Liver (tissue), 9 donors: ENCODE results near the gene OSER1. TPM values are rescaled to one million over a fixed set of nuclear protein-coding genes. Genes with fewer than 3 reads are reported as not detected.

ENCODE experiments used
- DNase-seq: peaks from one replicate; pipeline ENCODE4 v3.0.0-alpha.2; 2017; ENCODE audit warnings: low spot score
- H3K27ac ChIP-seq, 2 donors: one replicate each; pipeline ENCODE4 v1.7.0; 2013; ENCODE audit warnings: inconsistent platforms in 2 of 2, low read length in 2 of 2, control low read depth in 1 of 2, low read depth in 1 of 2, mild to moderate bottlenecking in 1 of 2
- H3K27me3 ChIP-seq, 4 donors: one replicate each; pipeline versions ENCODE4 v1.6.1 to v1.7.0; 2013; ENCODE audit warnings: low read length in 3 of 4, inconsistent platforms in 1 of 4, mild to moderate bottlenecking in 1 of 4, moderate library complexity in 1 of 4; ENCODE audit not compliant: control insufficient read depth in 4 of 4, insufficient read depth in 4 of 4
- H3K36me3 ChIP-seq, 4 donors: one replicate each; pipeline versions ENCODE4 v1.6.1 to v1.7.0; 2013; ENCODE audit warnings: low read length in 3 of 4, mild to moderate bottlenecking in 3 of 4, low read depth in 1 of 4, moderate library complexity in 1 of 4; ENCODE audit not compliant: control insufficient read depth in 4 of 4, insufficient read depth in 3 of 4
- H3K4me1 ChIP-seq, 4 donors: one replicate each; pipeline versions ENCODE4 v1.6.1 to v1.7.0; 2013; ENCODE audit warnings: low read length in 3 of 4, mild to moderate bottlenecking in 3 of 4, moderate library complexity in 1 of 4; ENCODE audit not compliant: control insufficient read depth in 4 of 4, insufficient read depth in 4 of 4
- H3K4me3 ChIP-seq, 3 donors: one replicate each; pipeline versions ENCODE4 v1.6.1 to v1.7.0; 2013; ENCODE audit warnings: low read length in 3 of 3, control low read depth in 1 of 3, low read depth in 1 of 3, mild to moderate bottlenecking in 1 of 3
- H3K9ac ChIP-seq, 2 donors: one replicate each; pipeline ENCODE4 v1.7.0; 2013; ENCODE audit warnings: low read length in 2 of 2, mild to moderate bottlenecking in 2 of 2, moderate library complexity in 2 of 2, control low read depth in 1 of 2, low read depth in 1 of 2
- H3K9me3 ChIP-seq, 4 donors: one replicate each; pipeline versions ENCODE4 v1.6.1 to v1.7.0; 2013; ENCODE audit warnings: low read length in 3 of 4; ENCODE audit not compliant: control insufficient read depth in 4 of 4
- EGR1 ChIP-seq, 2 donors: IDR thresholded peaks; 2 replicates each; pipeline ENCODE4 v1.6.1; 2016 to 2018; ENCODE audit warnings: antibody characterized with exemption in 2 of 2, low read depth in 2 of 2
- FOXA1 ChIP-seq: IDR thresholded peaks from 2 replicates; pipeline ENCODE4 v1.6.1; 2016; ENCODE audit warnings: antibody characterized with exemption
- FOXA2 ChIP-seq: IDR thresholded peaks from 2 replicates; pipeline ENCODE4 v1.6.1; 2016; ENCODE audit warnings: antibody characterized with exemption
- GABPA ChIP-seq, 2 donors: IDR thresholded peaks in 1 of 2; conservative IDR thresholded peaks in 1 of 2; 2 replicates each; pipeline ENCODE4 v1.6.1; 2016; ENCODE audit warnings: antibody characterized with exemption in 2 of 2, mild to moderate bottlenecking in 1 of 2, moderate library complexity in 1 of 2
- HNF4A ChIP-seq, 2 donors: conservative IDR thresholded peaks; 2 replicates each; pipeline ENCODE4 v1.6.1; 2016; ENCODE audit warnings: antibody characterized with exemption in 2 of 2, mild to moderate bottlenecking in 2 of 2
- NR2F2 ChIP-seq: IDR thresholded peaks from 2 replicates; pipeline ENCODE4 v1.6.1; 2016; ENCODE audit warnings: antibody characterized with exemption
- RAD21 ChIP-seq, 2 donors: IDR thresholded peaks; 2 replicates each; pipeline ENCODE4 v1.6.1; 2016; ENCODE audit warnings: antibody characterized with exemption in 2 of 2, mild to moderate bottlenecking in 2 of 2
- RXRA ChIP-seq, 2 donors: IDR thresholded peaks; 2 replicates each; pipeline ENCODE4 v1.6.1; 2017 to 2018; ENCODE audit warnings: antibody characterized with exemption in 2 of 2, mild to moderate bottlenecking in 1 of 2
- SP1 ChIP-seq: IDR thresholded peaks from 2 replicates; pipeline ENCODE4 v1.6.1; 2018; ENCODE audit warnings: antibody characterized with exemption, mild to moderate bottlenecking
- TAF1 ChIP-seq: conservative IDR thresholded peaks from 2 replicates; pipeline ENCODE4 v1.6.1; 2016; ENCODE audit warnings: antibody characterized with exemption, mild to moderate bottlenecking
- YY1 ChIP-seq: IDR thresholded peaks from 2 replicates; pipeline ENCODE4 v1.6.1; 2016; ENCODE audit warnings: antibody characterized with exemption, mild to moderate bottlenecking
- WGBS: extraction: QIAGEN DNeasy Blood & Tissue Kit; methylation state at CpG from one replicate; pipeline ENCODE4 v1.1.7; 2013; 5-methylcytosine and 5-hydroxymethylcytosine counted together
- polyA plus RNA-seq, 2 donors: library from polyadenylated mRNA; stranded (reverse) in 1 of 2; unstranded in 1 of 2; fragments of 200-250 nt in 1 of 2; fragments of >200 nt in 1 of 2; fragmentation: Nextera tagmentation in 1 of 2; extraction: Ambion mirVana in 1 of 2; gene quantifications; one replicate each; pipeline versions ENCODE4 v1.2.1 to v1.2.3, GENCODE V29; 2013 to 2015
- total RNA-seq, 2 donors: library from RNA; depleted of rRNA; stranded (reverse); fragments of >200 nt; gene quantifications; one replicate each; pipeline ENCODE4 v1.2.3, GENCODE V29; 2014
- TF ChIP-seq, protein P1 (sequence below): IDR thresholded peaks from 2 replicates; pipeline ENCODE4 v1.6.1; 2016; ENCODE audit warnings: antibody characterized with exemption
- TF ChIP-seq, protein P2 (sequence below): IDR thresholded peaks from 2 replicates; pipeline ENCODE4 v1.6.1; 2016; ENCODE audit warnings: antibody characterized with exemption, mild to moderate bottlenecking
- TF ChIP-seq, protein P3 (sequence below): fragments of 150-350 bp; IDR thresholded peaks from 2 replicates; pipeline ENCODE4 v1.5.1; 2017; ENCODE audit warnings: improper control_type of control experiment, low read depth, low read length; ENCODE audit not compliant: missing input control
- TF ChIP-seq, protein P4 (sequence below): IDR thresholded peaks from 2 replicates; pipeline ENCODE4 v1.6.1; 2016; ENCODE audit warnings: antibody characterized with exemption
- donor health status: healthy.
- donor health status: healthy.
- donor health status: healthy.
- donor health status: healthy.
- donor health status: healthy.

OSER1 gene
- total and polyA plus RNA-seq, 4 donors = 12.6 to 20.2 (median 14.6) TPM

DNA sequence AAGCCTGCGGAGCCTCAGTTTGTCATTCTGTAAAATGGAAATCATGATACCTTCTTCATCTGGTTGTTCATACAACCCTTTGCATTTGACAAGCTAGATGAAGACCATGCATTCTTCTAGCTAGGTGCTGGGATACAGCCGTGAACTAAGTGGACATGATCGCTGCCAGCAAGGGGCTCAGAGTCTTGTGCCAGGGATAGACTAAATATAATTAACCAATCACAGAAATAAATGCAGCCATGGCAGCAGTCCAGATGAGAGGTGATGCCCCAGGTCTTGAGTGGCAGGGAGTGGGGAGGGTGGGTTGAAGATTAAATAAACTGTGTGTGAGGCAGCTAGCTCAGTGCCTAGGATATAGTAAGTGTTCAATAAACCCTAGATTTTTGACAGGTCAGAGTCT, 42.8 kb downstream of the OSER1 start:
- no peak overlapping the region for H3K9ac ChIP-seq
- no peak for DNase-seq
- H3K27me3 ChIP-seq = peaks cover 0 to 2% (median 0%) of the 10 kb centered on the region in 4 donors
- WGBS = 86% methylated on average over 3 of the region's 3 CpGs
- H3K36me3 ChIP-seq = no peaks in the 10 kb centered on the region
- H3K4me3 ChIP-seq = no peak overlapping the region
- no peaks in the 10 kb centered on the region for H3K4me1 ChIP-seq
- TF ChIP-seq FOXA2 (no peak), SP1 (no peak), RXRA (IDR thresholded peaks at IDR 0.05) (no peak), FOXA1 (no peak), YY1 (no peak), EGR1 (IDR thresholded peaks at IDR 0.05; ENCODE audit: low read depth in 2 of 2) (no peak), RAD21 (IDR thresholded peaks at IDR 0.05) (no peak), HNF4A (conservative IDR thresholded peaks at IDR 0.05) (no peak), GABPA (IDR thresholded peaks at IDR 0.05 in 1 of 2, conservative IDR thresholded peaks at IDR 0.05 in 1 of 2) (no peak), TAF1 (no peak), NR2F2 (no peak)
- TF ChIP-seq, protein P1, sequence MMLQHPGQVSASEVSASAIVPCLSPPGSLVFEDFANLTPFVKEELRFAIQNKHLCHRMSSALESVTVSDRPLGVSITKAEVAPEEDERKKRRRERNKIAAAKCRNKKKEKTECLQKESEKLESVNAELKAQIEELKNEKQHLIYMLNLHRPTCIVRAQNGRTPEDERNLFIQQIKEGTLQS = no peak
- TF ChIP-seq, protein P2, sequence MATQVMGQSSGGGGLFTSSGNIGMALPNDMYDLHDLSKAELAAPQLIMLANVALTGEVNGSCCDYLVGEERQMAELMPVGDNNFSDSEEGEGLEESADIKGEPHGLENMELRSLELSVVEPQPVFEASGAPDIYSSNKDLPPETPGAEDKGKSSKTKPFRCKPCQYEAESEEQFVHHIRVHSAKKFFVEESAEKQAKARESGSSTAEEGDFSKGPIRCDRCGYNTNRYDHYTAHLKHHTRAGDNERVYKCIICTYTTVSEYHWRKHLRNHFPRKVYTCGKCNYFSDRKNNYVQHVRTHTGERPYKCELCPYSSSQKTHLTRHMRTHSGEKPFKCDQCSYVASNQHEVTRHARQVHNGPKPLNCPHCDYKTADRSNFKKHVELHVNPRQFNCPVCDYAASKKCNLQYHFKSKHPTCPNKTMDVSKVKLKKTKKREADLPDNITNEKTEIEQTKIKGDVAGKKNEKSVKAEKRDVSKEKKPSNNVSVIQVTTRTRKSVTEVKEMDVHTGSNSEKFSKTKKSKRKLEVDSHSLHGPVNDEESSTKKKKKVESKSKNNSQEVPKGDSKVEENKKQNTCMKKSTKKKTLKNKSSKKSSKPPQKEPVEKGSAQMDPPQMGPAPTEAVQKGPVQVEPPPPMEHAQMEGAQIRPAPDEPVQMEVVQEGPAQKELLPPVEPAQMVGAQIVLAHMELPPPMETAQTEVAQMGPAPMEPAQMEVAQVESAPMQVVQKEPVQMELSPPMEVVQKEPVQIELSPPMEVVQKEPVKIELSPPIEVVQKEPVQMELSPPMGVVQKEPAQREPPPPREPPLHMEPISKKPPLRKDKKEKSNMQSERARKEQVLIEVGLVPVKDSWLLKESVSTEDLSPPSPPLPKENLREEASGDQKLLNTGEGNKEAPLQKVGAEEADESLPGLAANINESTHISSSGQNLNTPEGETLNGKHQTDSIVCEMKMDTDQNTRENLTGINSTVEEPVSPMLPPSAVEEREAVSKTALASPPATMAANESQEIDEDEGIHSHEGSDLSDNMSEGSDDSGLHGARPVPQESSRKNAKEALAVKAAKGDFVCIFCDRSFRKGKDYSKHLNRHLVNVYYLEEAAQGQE = no peak
- TF ChIP-seq, protein P3, sequence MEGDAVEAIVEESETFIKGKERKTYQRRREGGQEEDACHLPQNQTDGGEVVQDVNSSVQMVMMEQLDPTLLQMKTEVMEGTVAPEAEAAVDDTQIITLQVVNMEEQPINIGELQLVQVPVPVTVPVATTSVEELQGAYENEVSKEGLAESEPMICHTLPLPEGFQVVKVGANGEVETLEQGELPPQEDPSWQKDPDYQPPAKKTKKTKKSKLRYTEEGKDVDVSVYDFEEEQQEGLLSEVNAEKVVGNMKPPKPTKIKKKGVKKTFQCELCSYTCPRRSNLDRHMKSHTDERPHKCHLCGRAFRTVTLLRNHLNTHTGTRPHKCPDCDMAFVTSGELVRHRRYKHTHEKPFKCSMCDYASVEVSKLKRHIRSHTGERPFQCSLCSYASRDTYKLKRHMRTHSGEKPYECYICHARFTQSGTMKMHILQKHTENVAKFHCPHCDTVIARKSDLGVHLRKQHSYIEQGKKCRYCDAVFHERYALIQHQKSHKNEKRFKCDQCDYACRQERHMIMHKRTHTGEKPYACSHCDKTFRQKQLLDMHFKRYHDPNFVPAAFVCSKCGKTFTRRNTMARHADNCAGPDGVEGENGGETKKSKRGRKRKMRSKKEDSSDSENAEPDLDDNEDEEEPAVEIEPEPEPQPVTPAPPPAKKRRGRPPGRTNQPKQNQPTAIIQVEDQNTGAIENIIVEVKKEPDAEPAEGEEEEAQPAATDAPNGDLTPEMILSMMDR = no peak
- H3K9me3 ChIP-seq = peaks cover 0 to 2% (median 0%) of the 10 kb centered on the region in 4 donors
- H3K27ac ChIP-seq = no peak overlapping the region

DNA sequence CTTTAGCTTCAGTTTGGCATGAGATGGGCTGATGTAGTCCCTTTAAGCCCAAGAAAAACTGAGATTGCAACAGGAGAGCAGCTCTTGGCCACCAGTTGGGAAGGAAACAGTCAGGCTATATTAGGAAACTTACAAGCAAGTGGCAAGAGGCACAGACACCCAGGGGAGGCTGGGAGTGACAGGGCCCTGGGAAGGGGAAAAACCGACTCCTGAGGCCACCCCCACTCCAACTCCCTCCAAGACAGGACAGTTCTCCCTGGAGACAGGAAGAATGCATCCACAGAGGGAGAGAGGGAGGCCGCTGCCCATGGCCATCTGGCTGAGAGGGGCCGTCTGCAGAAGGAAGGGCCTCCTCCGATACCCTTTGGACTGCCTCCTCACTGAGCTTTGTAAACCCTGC, 44.1 kb downstream of the OSER1 start:
- no peak for DNase-seq
- no peak overlapping the region for H3K27ac ChIP-seq
- TF ChIP-seq NR2F2 (no peak), SP1 (no peak)
- TF ChIP-seq, protein P4, sequence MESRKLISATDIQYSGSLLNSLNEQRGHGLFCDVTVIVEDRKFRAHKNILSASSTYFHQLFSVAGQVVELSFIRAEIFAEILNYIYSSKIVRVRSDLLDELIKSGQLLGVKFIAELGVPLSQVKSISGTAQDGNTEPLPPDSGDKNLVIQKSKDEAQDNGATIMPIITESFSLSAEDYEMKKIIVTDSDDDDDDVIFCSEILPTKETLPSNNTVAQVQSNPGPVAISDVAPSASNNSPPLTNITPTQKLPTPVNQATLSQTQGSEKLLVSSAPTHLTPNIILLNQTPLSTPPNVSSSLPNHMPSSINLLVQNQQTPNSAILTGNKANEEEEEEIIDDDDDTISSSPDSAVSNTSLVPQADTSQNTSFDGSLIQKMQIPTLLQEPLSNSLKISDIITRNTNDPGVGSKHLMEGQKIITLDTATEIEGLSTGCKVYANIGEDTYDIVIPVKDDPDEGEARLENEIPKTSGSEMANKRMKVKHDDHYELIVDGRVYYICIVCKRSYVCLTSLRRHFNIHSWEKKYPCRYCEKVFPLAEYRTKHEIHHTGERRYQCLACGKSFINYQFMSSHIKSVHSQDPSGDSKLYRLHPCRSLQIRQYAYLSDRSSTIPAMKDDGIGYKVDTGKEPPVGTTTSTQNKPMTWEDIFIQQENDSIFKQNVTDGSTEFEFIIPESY = no peak
- WGBS = 54% methylated on average over 4 of the region's 4 CpGs
- H3K36me3 ChIP-seq = no peaks in the 10 kb centered on the region
- peaks cover 0 to 2% (median 0%) of the 10 kb centered on the region in 4 donors for H3K9me3 ChIP-seq
- no peak overlapping the region for H3K4me3 ChIP-seq
- no peak overlapping the region for H3K9ac ChIP-seq
- no peaks in the 10 kb centered on the region for H3K4me1 ChIP-seq
- peaks cover 0 to 2% (median 0%) of the 10 kb centered on the region in 4 donors for H3K27me3 ChIP-seq
